Stimulated activated CD4-positive, alpha-beta T cell treated with anti-CD3 and anti-CD28 coated beads, Interleukin-2, amount 100 ng/mL, for 24 hours (primary cell): ENCODE data around the gene TMEM59L.
"Not testable (repeated sequence)": the region's sequence is repeated elsewhere in the genome, so short reads cannot be mapped to it uniquely, and the experiment has no call there.

Experiments
- DNase-seq, 2 donors: peaks; one replicate each; pipeline ENCODE4 v3.0.0-alpha.2; 2020

Gene TMEM59L

DNA sequence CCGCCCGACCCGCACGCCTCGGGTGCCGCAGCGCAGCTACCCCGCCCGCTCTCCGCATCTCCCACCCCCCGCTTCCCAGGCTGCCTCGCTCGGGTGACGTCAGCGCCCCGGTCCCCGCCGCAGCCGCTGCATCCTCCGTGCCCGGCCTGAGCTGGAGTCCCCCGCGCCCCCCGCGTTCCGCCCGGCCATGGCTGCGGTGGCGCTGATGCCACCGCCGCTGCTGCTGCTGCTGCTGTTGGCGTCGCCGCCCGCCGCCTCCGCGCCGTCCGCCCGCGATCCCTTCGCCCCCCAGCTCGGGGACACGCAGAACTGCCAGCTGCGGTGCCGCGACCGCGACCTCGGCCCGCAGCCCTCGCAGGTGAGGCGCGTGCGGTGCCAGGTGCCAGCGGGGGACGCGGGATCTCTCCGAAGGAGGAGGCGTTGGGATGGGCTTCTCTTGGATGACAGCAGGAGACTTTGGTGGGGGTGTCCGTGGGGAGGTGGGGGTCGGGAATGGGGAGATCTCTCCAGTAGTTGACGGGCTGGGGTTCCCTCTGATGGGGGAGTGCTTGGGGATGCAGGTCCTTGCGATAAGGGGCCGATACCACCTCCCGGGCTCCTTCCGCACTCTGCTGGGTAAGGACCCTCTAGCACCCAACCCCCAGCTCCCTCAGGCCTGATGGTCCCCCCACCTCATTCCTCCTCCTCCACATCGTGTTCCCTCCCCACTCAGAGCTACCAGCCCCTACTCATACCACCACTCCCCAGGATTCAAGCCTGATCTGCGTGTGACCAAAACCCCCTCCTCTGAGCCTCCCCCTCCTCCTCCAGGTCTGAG is at the start of gene TMEM59L:
TSS of gene TMEM59L (plus strand) at position 99 of the 817 bp plus-strand sequence. CDS start at position 188, 89 bp downstream.
- DNase-seq, result peak; percentile 52 to 55

DNA sequence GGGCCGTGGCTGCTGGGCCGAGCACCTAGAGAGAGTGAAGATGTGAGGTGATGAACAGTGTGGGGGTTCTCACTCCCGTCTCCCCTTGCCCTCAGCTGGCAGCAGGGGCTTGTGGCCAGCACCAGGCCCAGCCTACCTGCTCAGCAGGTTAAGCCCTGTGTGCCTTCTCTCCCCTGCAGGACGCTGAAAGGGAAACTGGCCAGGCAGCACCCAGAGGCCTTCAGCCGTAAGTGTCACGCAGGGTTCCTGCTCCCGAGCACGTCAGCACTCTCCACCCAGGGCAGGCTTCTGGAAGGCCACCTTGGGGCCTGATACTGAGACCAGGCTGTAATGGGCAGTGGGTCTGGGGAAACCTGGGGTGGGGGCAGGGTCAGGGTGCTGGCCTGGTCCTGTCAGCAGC is 45.7 kb upstream of the TMEM59L start:
- no peak for DNase-seq

DNA sequence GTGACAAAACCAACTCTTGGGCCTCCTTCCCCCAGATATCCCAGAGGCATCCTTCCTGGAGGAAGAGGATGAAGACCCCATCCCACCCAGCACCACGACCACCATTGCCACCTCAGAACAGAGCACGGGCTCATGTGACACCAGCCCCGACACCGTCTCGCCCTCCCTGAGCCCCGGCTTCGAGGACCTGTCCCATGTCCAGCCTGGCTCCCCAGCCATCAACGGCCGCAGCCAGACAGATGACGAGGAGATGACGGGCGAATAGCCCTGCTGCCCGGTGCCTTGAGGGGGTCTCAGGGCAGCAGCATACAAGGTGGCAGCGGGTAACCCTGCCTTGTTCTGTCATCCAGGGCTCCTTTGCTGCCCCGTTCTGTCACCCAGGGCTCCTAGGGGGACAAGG is 44.3 kb upstream of the TMEM59L start:
- no peak for DNase-seq

DNA sequence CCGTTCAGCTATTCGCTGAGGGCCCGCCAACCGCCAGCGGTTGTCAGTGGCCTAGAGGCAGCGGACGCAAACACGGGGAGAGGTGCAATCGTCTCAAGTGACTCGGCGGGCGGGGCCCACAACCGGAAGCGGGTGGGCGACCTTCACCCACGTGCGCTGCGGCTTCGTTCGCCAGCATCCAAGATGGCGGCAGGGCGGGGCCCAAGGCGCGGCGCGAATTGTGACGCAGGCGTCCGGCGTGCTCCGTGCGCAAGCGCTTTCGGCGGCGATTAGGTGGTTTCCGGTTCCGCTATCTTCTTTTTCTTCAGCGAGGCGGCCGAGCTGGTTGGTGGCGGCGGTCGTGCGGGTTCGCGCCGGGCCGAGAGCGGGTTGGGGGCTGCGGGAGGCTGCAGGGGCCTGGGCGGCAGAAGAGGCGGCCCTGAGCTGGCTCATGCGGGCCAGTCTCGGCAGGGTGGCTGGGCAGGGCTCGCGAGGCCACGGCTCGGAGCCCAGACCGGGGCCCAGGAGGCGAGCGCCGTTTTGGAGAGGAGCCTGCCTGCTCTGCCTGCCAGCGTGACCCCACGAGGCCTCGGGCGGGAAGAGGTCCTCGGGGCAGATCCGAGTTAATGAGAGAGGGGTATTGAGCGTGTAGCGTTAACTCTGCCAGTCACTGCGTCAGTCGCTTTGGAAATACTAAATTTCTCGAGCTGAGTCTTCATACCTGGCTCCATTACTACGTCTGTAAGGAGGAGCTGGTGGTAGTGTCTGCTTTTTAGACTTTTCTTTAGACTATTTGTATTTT is 40.9 kb upstream of the TMEM59L start, which contains the start of gene UBA52:
TSS of gene UBA52 (plus strand) at position 294 of the 781 bp plus-strand sequence. CDS start 1,444 bp downstream, outside the sequence.
- DNase-seq, result peak; percentile 99

DNA sequence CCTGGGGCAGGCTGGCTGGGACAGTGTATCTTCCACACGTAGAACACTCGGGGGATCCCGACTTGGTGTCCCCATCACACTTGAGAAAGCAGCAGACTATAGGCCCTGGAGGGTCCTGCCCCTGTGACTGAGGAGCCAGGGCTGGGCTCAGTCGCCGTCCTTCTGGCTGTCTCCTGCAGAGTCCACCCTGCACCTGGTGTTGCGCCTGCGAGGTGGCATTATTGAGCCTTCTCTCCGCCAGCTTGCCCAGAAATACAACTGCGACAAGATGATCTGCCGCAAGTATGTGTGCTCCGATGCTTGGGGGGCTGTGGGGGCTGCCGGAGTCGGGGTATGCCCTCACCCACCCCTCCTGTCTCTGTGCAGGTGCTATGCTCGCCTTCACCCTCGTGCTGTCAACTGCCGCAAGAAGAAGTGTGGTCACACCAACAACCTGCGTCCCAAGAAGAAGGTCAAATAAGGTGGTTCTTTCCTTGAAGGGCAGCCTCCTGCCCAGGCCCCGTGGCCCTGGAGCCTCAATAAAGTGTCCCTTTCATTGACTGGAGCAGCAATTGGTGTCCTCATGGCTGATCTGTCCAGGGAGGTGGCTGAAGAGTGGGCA is 37.9 kb upstream of the TMEM59L start:
- DNase-seq, result no peak

DNA sequence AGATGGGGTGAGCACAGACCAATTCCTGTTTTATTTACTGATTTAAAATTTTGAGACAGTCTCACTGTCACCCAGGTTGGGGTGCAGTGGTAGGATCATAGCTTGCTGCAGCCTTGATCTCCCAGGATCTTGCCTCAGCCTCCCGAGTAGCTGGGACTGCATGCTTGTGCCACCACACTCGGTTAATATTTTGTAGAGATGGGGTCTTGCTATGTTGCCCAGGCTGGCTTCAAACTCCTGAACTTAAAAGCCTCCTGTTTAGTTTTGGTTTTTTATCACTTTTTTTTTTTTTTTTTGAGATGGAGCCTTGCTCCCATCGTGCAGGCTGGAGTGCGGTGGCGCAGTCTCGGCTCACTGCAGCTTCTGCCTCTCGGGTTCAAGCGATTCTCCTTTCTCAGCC is 36.3 kb upstream of the TMEM59L start:
- DNase-seq, result no peak

DNA sequence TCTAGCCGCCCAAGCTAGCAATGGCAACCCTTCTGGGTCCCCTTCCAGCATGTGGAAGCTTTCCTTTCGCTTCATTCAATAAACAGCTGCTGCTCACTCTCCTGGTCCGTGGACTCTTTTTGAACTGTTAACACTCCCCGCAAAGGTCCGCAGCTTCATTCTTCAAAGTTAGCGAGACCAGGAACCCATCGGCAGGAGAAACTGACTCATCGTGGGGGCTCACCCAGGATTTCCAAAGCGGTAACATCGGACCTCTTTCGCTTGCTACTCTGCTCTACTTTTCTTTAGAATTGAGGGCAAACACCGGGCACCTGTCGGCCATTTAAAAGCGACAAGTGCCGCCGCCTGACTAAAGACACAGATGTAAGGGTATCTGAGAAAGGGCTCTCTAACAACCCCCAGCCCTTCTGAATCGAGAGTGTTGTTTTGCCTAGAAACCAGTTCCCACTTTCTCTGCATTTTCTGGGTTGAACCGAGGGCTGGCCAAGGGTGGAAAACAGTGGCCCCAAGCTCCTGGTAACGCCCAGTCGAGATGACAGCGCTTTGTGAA is 35.2 kb upstream of the TMEM59L start:
- no peak for DNase-seq

DNA sequence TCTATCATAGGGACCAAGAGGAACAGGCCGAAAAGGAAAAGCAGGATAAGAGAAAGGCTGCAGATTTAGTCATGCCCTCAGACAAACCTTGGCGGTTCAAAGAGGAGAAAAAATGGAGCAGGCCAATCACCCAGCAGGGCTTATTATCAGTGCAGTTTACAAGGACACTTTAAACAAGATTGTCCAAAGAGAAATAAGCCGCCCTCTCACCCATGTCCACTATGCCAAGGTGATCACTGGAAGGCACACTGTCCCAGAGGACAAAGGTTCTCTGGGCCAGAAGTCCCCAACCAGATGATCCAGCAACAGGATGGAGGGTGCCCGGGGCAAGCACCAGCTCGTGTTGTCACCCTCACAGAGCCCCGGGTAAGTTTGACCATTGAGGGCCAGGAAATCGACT is 32.4 kb upstream of the TMEM59L start:
- no peak for DNase-seq

DNA sequence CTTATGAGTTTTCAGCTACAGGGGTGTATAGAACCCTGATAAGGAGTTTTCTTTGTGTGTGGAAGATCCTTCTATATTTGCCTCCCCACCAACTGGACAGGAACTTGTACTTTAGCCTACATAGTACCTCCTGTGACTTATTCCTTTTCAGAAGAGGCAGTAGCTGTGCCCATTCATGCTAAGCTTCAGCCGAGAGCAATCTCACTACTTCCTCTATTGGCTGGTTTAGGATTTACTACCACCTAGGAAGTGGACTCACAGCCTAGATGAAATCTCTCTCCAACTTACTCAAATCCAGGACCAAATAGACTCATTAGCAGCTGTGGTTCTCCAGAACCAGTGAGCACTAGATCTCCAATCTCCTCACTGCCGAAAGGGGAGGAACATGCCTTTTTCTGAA is 26.4 kb upstream of the TMEM59L start:
- no peak for DNase-seq

DNA sequence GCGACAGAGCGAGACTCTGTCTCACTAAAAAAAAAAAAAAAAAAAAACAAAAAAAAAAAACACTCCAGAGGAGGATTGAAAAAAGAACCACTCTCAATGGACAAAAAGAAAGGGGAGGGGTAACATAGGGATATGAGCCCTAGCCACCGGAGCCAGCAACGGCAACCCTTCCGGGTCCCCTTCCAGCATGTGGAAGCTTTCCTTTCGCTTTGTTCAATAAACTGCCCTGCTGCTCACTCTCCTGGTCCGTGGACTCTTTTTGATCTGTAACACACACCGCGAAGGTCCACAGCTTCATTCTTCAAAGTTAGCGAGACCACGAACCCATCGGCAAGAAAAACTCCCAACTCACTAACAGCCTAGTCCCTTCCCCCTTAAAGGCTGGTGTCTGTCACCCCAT is 25.1 kb upstream of the TMEM59L start:
- no peak for DNase-seq

DNA sequence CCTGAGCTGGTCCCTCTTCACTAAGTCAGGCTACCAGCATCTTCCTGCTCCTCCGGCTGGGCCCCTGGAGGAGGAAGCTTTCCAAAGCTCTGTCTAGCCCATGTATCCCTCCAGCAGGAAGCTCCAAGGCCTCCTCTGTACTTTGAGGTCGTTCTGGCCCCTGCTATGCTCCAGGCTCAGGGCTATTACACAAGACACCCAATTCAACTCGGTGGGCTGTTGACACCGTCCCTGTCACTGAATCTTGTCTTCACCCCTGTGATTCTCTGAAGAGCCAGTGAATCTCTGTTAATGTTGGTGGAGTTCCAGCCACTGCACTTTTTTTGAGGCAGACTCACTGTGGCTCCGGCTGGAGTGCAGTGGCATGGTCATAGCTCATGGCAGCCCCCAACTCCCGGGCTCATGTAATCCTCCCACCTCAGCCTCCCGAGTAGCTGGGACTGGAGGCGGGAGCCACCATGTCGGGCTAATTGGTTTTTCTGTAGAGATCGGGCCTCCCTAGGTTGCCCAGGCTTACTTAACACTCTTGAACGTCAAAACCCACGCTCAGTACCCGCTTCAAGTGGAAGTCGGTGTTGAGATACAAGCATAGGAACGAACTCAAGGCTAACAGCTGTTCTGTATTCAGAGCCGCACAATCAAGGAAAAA is 24.6 kb upstream of the TMEM59L start:
- DNase-seq, result no peak

DNA sequence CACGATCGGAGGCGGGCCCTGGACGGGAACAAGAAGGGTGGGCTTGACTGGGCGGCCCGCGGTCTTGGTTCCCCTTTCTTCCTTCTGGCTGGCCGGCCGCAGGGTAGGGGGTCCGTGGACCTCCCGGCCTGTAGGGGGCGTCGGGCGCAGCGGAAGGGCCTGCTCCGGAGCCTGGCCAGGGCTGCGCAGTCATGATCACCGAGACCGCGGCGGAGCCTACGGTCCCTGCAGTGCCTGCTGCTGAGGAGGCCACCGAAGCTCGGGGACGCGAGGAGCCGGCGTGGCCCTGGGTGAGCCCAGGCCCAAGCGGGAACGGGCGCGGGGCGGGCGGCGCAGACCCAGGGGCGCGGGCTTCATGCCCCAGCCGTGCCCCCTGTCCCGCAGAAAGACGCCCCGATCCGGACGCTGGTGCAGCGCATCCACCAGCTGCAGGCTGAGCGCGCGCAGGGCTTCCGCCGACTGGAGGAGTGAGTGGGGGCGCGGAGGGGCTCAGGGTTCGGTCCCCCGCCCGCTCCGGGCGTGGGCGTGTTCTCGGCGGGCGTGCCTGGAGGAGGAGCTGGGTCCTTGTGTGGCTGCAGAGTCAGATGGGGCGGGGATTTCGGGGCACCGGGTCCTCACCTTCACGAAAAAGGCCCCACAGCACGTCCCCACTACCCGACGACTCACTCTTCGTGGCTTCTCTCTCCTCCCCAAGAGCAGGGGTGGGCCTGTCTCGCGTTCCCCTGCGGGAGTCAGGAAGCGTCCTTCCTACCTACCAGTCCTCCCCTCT is 23.9 kb upstream of the TMEM59L start, which contains the start of gene REX1BD:
TSS of gene REX1BD (plus strand) at position 188 of the 769 bp plus-strand sequence. CDS start at position 192, 4 bp downstream.
- peak; percentile 88 to 92 for DNase-seq

DNA sequence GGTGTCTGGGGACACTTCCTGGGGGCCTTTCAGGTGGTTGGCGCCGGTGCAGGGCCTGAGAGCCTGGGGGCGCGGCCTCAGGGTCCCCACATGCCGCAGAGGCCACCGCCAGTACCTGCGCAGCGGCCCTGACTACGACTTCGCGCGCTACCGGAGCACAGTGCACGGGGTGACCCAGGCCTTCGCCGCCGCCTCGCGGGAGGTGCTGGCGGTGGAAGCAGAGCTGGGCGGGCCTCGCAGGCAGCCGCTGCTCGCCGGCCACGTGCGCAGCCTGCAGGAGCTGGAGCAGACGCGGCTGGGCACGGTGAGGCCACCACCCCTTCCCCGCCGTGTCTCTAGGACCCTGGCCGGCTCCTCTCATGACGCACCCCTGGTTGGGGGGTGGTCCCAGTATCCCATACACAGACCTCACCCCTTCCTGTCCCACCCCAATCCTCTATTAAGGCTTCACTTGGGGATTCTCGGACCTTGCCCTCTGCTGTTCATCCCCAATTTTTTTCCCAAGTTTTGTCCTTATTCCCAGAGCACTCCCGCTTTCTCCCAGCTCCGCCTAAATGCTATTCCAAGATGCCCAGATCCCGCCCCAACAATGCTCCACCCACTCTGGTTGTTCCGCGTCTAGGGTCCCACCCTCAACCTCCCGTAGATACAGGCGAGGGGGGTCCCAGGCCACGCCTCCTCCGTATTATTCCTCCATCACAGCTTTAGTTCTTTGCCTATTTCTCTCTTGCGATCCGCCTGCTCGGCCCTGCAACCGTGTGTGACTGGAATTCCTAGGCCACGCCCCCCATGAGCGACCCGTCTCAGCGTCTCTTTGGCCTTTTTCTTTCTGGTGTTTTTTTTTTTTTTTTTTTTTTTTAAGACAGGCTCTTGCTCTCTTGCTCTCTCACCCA is 23.0 kb upstream of the TMEM59L start:
- peak in 1 of 2 donors; percentile 72 for DNase-seq

DNA sequence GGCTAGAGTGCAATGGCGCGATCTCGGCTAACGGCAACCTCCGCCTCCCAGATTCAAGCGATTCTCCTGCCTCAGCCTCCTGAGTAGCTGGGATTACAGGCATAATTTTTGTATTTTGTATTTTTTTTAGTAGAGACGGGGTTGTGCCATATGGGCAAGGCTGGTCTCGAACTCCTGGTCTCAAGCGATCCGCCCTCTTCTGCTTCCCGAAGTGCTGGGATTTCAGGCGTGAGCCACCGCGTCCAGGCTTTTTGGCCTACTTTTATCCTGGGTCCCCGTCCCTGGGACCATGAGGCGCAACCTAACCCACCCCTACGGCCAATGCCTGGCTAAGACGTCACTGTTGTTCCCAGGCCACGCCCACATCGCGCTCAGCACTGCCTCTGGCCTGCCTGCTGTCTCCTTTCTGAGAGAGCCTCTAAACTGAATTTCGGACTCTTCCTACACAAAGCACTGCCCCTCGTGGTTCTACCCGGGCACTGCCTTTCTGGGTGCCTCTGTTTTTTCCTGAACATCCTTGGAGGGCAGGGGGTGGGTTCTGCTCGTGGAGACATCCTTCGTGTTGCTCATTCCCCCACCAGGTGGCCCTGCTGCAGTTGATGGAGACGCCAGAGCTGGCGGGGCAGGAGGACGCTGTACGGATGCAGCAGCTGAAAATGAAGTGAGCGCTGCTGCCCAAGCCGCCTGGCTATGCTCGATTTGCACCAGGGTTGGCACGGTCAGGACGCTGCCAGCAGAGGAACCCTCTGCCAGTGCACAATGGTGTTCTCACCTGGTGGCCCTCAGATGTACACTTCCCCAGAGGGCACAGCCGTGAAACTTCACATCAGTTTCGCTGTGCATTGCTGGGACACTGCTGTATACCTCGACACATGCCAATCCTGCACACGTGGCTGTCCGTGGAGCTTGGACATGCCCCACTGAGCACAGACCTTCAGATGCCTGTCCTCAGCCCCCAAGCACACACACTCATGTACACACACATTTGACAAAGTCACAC is 22.1 kb upstream of the TMEM59L start:
- DNase-seq, result no peak

DNA sequence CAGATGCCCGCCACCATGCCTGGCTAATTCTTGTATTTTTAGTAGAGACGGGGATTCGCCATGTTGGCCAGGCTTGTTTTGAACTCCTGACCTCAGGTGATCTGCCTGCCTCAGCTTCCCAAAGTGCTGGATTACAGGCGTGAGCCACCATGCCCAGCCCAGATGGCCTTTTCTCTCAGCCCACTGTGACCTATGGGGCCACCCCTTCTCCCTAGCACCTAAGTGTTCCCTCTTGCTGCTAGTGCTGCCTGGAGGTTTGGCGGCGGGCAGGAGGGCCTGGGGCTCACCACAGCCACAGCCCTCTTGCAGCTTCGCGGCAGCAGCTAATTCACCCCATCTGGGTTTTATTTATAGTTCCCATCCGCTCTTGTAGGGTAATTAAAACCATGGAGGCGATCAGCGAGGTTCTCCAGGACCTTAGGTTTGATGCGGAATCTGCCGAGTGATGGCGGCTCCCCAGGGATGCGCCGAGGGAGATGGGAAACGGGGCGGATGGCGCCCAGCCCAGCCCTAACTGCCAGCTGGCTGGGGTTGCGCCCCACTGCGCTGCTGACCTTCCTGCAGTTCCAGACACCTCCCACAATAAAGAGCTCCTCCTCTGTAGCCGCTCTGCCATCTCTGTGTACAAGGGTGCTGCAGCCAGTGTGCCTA is 20.8 kb upstream of the TMEM59L start:
- DNase-seq, result no peak

DNA sequence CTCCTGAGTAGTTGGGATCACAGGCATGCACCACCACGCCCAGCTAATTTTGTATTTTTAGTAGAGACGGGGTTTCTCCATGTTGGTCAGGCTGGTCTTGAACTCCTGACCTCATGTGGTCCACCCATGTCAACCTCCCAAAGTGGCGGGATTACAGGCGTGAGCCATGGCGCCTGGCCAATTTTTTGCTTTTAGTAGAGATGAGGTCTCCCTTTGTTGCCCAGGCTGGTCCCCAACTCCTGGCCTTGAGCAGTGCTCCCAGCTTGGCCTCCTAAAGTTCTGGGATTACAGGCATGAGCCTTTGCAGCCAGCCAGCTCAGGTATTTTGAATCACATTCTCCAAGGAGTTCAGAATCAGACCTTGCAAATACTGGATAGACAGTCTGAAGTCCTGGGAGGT is 19.9 kb upstream of the TMEM59L start:
- not testable (repeated sequence) for DNase-seq

DNA sequence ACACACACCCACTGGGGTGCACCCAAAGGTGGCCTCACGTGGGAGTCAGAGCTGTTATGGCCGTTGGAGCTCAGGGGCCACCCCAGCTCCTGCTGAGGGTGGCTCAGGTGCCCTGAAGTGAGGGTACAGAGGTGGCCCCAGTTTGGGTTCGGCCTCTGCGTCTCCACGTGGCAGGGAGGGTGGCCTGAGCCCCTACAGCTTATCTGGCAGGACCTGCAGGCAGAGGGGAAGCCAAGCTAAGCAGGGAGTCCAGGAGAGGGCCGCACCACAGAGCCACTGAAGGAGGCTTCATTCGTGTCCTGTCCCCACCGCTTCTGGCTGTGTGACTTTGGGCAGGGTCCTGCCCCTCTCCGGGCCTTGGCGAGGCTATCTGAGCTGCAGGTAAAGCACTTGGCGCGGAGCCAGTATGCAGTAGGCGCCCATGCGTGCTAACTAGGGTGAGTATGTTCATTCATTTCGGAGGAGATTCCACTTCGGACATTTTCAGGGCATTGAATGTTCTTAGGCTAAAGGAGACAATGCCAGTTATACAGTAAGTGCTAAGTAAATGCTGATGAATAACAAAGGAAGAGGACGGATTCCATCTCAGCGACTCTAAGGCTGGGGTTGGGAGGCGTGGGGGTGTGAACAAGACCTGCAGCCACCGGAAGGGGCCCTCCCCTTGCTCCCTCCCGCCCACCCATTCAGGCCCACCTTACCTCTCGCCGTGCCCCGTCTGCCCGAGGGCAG is 19.1 kb upstream of the TMEM59L start:
- no peak for DNase-seq
